ENCODE results near the gene SLC25A23.
A peak's percentile ranks its signal among the peaks of the same experiment; 100 is the strongest.
"Not testable (repeated sequence)": the region's sequence is repeated elsewhere in the genome, so short reads cannot be mapped to it uniquely, and the experiment has no call there.

SLC25A23 gene

DNA sequence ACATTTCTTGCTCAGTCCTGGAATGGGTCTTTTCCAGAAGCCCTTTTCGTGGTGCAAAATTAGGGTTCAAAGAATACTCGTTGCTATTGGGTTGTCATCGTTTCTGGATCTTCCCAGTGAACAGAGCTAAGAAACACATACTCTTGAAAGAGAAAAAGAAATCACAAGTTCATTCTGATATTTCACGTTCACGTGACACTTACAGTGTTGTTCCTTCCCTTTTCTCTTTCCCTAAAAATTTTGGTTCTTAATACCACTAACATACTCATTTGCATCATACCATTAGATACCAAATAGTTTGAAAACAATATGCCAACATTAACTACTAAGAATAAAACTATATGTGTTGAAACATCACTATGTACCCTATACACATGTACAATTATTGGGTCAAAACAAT, 53.2 kb downstream of the SLC25A23 start:
- no peaks in the 10 kb centered on the region for H3K9me3 ChIP-seq (ENCODE audit: low read length)
- H3K27me3 ChIP-seq (ENCODE audit: insufficient read depth, low read length): no peaks in the 10 kb centered on the region
- H2AFZ ChIP-seq (ENCODE audit: low read depth, low read length): no peak overlapping the region
- H3K36me3 ChIP-seq (ENCODE audit: insufficient read depth, low read length): no peaks in the 10 kb centered on the region
- peaks cover 10% of the 10 kb centered on the region for H3K4me1 ChIP-seq (ENCODE audit: insufficient read depth, low read length)
- H3K4me3 ChIP-seq (ENCODE audit: low read length): no peak overlapping the region

DNA sequence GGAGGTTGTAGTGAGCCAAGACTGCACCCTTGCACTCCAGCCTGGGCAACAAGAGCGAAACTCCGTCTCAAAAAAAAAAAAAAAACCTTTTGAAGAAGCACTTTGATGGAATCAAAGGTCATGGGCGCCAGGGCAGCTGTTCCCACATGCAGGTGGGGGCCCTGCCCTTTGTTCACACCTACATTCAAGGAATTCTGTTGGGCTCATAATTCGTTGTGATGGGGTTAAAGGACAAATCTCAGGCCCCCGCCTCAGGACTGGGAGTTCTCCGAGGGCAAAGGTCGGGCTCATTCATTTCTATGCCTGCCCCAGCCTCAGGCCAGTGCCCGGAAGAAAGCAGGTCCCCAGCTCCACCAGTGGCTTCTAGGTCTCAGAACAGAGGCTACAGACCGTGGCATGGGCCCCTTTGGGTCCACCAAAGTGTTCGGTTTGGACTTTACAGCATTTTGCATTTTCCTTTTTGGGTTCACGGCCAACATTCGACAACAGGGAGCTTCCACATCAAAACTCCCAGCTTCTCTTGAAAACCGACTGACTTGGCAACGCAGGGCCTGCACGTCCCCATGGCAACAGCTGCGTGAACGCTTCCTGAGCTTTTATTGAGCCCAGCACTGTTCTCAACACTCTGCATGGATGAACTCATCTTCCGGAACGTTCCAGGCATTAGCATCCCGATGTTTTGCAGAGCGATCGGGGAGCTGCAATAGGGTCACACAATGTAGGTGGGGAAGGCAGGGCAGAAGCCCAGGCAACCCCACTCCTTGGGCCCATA, 56.6 kb downstream of the SLC25A23 start:
- Histone ChIP-seq H2AFZ (ENCODE audit: low read depth, low read length) (no peak overlapping the region), H3K27me3 (ENCODE audit: insufficient read depth, low read length) (no peaks in the 10 kb centered on the region), H3K4me1 (ENCODE audit: insufficient read depth, low read length) (peaks cover 10% of the 10 kb centered on the region), H3K9me3 (ENCODE audit: low read length) (no peaks in the 10 kb centered on the region), H3K36me3 (ENCODE audit: insufficient read depth, low read length) (no peaks in the 10 kb centered on the region), H3K4me3 (ENCODE audit: low read length) (peak overlapping the region; percentile 32)

DNA sequence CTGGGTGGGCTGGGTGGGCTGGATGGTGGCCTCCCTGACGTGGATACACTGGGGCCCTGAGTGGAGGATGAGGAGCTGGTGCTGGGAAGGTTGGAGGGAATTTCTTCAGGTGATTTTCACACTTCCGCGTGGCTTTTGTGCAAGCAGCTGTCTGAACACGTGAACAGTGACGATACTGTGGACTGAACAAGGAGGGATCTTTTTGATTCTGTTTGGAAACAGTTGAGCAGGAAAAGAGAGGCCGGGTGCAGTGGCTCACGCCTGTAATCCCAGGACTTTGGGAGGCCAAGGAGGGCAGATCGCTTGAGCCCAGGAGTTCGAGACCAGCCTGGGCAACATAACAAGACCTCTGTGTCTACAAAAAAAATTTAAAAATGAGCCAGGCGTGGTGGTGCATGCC, 57.5 kb downstream of the SLC25A23 start:
- H3K4me1 ChIP-seq (ENCODE audit: insufficient read depth, low read length): peaks cover 10% of the 10 kb centered on the region
- no peak overlapping the region for H3K4me3 ChIP-seq (ENCODE audit: low read length)
- no peak overlapping the region for H2AFZ ChIP-seq (ENCODE audit: low read depth, low read length)
- H3K9me3 ChIP-seq (ENCODE audit: low read length): no peaks in the 10 kb centered on the region
- H3K36me3 ChIP-seq (ENCODE audit: insufficient read depth, low read length): no peaks in the 10 kb centered on the region
- H3K27me3 ChIP-seq (ENCODE audit: insufficient read depth, low read length): no peaks in the 10 kb centered on the region

DNA sequence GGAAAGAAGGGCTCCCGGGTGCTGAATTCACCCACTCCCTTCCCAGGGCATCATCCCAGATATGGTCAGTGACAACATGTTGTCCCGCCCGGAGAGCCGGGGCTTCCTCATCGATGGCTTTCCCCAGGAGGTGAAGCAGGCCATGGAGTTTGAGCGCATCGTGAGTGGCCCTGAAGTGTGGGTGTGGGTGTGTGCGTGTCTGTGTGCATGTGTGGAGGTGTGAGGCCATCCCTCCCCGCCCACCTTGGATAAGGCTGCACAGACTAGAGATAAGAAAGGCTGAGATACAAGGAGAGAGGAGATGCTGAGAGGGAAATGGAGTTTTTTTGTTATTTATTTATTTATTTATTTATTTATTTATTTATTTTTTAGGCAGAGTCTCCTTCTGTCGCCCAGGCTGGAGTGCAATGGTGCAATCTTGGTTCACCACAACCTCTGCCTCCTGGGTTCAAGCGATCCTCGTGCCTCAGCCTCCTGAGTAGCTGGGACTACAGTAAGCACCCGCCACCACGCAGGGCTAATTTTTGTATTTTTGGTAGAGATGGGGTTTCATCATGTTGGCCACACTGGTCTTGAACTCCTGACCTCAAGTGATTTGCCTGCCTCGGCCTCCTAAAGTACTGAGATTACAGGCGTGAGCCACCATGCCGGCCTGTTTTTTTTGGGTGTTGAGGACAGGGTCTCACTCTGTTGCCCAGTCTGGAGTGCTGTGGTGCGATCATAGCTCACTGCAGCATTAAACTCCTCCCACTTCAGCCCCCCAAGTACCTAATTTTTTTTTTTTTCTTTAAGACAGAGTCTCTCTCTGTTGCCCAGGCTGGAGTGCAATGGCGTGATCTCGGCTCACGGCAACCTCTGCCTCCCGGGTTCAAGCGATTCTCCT, 59.3 kb downstream of the SLC25A23 start:
- not testable (repeated sequence) for H3K9me3 ChIP-seq (ENCODE audit: low read length); H3K27me3 ChIP-seq (ENCODE audit: insufficient read depth, low read length); H3K4me3 ChIP-seq (ENCODE audit: low read length); H2AFZ ChIP-seq (ENCODE audit: low read depth, low read length); H3K36me3 ChIP-seq (ENCODE audit: insufficient read depth, low read length)
- H3K4me1 ChIP-seq (ENCODE audit: insufficient read depth, low read length): peaks cover 10% of the 10 kb centered on the region

DNA sequence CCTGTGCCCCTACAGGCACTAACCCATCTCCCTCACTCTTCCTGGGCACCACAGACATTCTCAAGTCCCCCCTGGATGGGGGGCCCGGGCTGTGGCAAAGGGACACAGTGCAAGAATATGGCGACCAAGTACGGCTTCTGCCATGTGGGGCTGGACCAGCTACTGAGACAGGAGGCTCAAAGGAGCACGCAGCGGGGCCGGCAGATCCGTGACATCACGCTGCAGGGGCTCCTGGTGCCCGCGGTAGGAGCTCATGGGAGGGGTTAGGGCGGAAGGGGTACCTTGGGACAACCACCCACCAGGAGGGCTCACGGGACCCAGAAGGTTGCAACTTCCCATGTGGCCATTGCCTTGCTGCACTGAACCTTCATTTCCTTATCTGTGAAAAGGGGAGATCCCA, 63.3 kb downstream of the SLC25A23 start:
- Histone ChIP-seq H3K36me3 (ENCODE audit: insufficient read depth, low read length) (peaks cover 6% of the 10 kb centered on the region), H3K9me3 (ENCODE audit: low read length) (no peaks in the 10 kb centered on the region), H3K4me3 (ENCODE audit: low read length) (no peak overlapping the region), H2AFZ (ENCODE audit: low read depth, low read length) (no peak overlapping the region), H3K27me3 (ENCODE audit: insufficient read depth, low read length) (no peaks in the 10 kb centered on the region), H3K4me1 (ENCODE audit: insufficient read depth, low read length) (peaks cover 12% of the 10 kb centered on the region)

DNA sequence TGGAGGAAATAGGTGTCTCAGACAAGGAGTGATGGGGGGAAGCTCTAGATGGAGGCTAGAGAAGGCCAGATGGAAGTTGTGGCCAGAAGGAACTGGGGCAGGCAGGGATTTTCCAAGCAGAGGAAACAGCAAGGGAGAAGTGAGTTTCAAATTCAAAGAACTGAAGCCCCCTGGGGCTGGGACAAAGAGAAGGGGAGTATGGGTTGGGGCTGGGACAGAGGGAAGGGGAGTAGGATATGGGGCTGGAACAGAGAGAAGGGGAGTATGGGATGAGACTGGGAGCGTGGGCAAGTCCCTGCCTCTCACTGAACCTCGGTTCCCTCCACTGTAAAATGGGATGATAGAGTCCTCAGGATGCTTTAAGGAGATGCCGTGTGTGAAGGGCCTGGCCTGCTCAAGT, 64.8 kb downstream of the SLC25A23 start:
- H3K4me1 ChIP-seq (ENCODE audit: insufficient read depth, low read length): peaks cover 12% of the 10 kb centered on the region
- no peaks in the 10 kb centered on the region for H3K27me3 ChIP-seq (ENCODE audit: insufficient read depth, low read length)
- H2AFZ ChIP-seq (ENCODE audit: low read depth, low read length): no peak overlapping the region
- H3K4me3 ChIP-seq (ENCODE audit: low read length): no peak overlapping the region
- H3K36me3 ChIP-seq (ENCODE audit: insufficient read depth, low read length): peaks cover 12% of the 10 kb centered on the region
- no peaks in the 10 kb centered on the region for H3K9me3 ChIP-seq (ENCODE audit: low read length)

DNA sequence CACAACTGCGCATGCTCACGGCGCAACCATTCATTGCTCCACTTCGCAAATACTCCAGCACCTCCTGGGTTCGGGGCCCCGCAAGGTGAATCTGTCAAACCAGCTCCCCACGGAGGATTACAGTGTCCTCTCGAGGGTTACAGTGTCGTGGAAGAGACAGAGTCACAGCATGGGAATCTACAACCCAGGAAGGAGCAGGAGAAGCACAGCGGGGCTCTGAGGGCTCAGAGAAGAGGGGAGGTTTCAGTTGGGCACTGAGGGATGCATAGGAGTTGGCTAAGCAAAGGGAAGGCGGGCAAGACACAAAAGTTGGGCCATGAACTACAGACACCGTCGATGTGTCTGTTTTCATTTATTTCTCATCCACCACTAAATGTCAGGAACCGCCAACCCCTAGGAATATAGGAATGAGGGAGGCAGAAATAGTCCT, 65.6 kb downstream of the SLC25A23 start:
- peaks cover 12% of the 10 kb centered on the region for H3K4me1 ChIP-seq (ENCODE audit: insufficient read depth, low read length)
- H3K9me3 ChIP-seq (ENCODE audit: low read length): no peaks in the 10 kb centered on the region
- H2AFZ ChIP-seq (ENCODE audit: low read depth, low read length): peak overlapping the region; percentile 70
- peaks cover 20% of the 10 kb centered on the region for H3K36me3 ChIP-seq (ENCODE audit: insufficient read depth, low read length)
- no peaks in the 10 kb centered on the region for H3K27me3 ChIP-seq (ENCODE audit: insufficient read depth, low read length)
- peak overlapping the region; percentile 88 for H3K4me3 ChIP-seq (ENCODE audit: low read length)

DNA sequence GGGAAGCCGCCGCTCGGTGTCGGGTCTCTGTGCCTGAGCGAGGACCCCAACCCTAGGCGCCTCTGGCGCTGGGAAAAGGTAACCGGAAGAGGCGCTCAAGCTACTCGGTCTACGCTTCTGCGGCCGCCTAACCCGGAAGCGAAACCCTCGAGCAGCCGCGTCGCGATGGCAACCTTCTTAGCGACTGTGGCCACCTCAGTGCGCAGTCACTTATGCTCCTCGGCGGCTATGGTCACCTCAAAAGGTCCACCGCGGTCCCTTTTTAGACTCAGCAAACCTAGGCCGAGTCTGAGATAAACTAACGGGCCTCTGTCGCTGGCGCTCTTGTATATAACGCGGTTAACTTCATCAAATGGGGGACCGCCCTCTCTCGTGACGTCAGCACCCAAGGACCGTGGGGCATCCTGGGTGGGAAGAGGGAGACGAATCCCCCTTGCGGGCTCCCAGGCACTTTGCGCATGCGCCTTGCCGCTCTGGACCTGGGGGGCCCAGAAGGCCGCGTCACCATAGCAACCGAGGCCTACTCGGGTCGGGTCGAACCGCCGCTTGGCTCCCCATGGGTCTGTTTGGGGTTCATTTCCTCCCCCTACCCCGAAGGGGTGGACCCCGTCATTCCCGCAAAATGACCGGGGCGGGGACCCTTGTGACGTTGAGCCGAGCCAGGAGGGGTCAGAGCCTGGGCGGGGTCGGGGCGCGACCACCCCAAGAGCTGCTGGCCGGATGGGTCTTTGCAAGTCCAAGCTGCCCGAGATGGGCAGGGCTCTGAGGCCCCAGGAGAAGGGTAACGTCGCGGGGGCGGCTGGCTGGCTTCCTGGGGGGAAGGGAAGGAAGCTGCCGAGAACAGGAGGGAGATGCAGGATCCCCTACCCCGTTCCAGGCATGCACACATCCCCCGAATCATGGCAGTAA, 66.3 kb downstream of the SLC25A23 start, which contains the start of gene GTF2F1:
TSS of gene GTF2F1 (minus strand) at position 91 of the 909 bp plus-strand sequence. CDS start 169 bp downstream, outside the sequence.
- Histone ChIP-seq H3K4me3 (ENCODE audit: low read length) (peak within 1 kb of the TSS; percentile 88), H2AFZ (ENCODE audit: low read depth, low read length) (peak within 1 kb of the TSS; percentile 70), H3K4me1 (ENCODE audit: insufficient read depth, low read length) (peaks cover 12% of the 10 kb centered on the region), H3K36me3 (ENCODE audit: insufficient read depth, low read length) (peaks cover 26% of the 10 kb centered on the region), H3K9me3 (ENCODE audit: low read length) (no peaks in the 10 kb centered on the region), H3K27me3 (ENCODE audit: insufficient read depth, low read length) (no peaks in the 10 kb centered on the region)

DNA sequence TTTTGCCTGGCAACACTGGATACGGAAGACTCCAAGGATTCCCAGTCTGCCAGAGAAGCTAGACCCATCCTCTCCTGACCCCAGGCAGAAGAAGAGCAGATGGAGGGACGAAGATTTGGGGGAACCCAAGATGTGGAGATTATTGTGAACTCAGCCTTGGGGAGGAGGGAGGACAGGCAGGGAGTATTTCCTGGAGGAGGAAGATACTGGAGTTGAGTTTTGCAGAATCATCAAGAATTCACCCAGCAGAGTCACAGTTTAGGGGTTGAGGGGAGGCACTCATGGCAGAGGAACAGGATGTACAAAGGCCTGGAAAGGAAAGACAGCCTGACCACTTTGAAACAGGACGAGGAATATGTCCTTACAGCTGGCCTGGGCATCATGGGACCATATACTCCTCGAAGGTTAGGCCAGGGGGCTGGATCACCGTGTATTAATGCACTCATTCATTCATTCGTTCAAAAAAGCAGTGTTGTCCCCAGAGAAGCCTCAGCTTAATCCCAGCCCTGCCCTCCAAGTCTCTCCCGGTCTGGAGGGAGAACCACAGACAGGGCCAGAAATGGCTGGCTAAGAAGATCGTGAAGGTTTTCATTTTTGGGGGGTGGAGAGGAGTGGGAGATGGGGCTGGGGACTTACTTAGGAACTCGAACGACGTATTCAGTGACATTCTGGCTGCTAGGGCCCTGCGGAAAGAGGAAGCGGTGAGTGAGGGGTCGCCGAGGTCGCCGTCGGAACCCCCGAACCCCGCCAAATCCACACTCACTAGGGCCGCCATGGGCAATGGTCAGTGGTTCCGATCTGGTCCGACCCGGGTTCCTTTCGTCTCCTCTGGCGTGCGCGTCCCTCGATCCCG, 67.1 kb downstream of the SLC25A23 start:
- Histone ChIP-seq H3K4me1 (ENCODE audit: insufficient read depth, low read length) (peaks cover 12% of the 10 kb centered on the region), H3K4me3 (ENCODE audit: low read length) (peak overlapping the region; percentile 88), H2AFZ (ENCODE audit: low read depth, low read length) (peak overlapping the region; percentile 70), H3K36me3 (ENCODE audit: insufficient read depth, low read length) (peaks cover 33% of the 10 kb centered on the region), H3K9me3 (ENCODE audit: low read length) (no peaks in the 10 kb centered on the region), H3K27me3 (ENCODE audit: insufficient read depth, low read length) (no peaks in the 10 kb centered on the region)

All from neuron (in vitro differentiated cells).